Measurements from ENCODE around the gene SEC23A.

SEC23A gene

DNA sequence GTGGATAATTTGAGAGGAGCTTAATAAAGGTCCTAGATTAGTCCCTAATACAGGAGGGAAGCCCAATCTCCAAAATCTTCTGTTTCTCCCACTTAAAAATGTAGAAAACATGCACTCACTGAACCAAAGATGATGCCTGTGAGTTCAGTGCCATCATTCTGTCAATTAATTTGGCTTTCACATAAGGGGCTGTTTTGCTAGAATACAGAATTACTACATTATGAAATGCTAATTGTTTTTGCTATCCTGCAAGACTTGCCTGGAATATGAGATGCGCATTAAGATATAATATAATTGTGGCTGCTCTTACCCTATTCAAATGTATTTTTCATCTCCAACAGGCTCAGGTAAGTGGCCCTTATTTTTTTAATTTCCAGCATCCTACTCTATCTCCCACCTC lies 111.7 kb downstream of the SEC23A start:
- no peak for DNase-seq (ENCODE audit: low read depth in 2 of 2)

DNA sequence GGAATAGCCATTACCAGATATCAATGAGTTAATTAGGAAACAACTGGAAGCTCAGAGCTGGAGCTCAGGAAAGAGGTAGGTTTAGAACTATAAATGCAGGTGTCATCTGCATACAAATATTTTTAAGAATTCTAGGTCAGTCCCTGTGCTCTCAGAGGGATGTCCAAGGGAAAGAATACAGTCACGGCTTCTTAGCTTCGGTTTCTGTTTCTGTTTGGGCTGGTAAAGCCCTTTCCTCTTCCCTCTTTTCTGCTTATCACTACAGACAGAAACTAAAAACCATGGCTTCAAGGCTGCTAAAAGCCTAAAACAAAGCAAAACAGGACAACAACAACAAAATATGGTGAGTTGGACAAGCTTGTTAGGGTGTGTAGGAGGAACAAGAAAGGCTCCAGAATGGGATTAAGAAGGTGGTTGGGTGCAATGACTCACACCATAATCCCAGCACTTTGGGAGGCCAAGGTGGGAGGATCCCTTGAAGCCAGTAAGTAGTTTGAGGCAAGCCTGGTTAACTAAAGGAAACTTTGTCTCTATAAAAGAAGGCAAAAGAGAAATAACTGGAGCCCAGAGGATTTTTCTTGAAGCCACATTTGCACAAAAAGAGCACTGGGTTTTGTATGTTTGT lies 113.0 kb downstream of the SEC23A start:
- DNase-seq (ENCODE audit: low read depth in 2 of 2): no peak

DNA sequence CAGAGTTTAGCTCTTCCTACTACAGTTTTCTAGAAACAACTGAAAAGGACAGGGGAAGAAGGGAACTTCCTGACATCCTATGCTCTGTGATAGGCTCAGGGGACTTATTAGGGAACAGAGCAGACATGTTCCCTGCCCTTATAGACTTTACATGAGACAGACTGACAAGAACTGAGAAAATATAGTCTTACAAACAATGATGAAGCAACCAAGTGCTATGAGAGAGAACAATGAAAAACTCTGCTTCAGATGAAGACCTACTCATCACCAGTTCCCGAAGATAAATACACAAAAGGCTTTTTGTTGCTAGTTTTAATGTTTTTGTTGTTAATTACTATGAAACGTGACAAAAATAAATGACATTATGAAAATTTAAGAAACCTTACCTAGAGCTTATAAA lies 115.3 kb downstream of the SEC23A start:
- DNase-seq (ENCODE audit: low read depth in 2 of 2): no peak

DNA sequence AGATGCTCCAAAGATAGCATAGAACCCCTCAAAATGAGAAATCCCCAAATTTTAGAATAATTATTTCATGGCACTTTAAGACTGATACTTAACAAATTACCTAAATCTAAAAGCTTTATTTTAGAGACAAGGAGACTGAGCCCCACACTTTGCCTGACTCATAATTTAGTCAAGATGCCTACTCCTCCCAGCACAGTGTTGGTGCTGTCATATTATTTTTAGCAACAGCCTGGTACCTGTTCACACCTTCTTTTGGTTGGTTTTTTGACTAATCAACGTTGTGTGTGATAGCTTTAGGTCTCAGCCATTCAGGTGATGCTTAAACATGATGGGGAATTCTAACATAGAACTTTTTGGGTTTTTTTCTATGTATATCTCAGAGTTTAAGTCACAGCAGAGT lies 120.2 kb downstream of the SEC23A start:
- DNase-seq (ENCODE audit: low read depth in 2 of 2): no peak

DNA sequence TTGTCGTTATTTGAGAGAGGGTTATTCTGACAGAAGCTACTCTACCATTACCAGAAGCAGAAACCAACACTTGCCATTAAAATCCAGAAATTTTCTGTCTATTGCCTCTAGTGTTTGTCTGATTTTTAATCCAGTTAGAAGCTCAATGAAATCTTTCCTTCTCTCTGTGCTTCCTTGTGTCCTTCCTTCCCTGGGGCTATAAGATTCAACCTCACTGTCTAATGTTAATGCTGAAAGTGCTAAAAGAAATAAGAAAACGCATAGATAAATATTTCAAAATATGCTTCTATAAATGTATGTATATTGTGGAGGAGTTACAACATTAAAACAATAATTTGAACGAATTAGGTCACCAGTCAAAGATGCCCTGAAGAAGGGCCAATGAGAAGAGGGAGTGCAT lies 120.8 kb downstream of the SEC23A start:
- DNase-seq (ENCODE audit: low read depth in 2 of 2): no peak
